Tibial nerve (tissue), 4 donors: ENCODE data around the gene RNPEPL1. TPM values are rescaled to one million over a fixed set of nuclear protein-coding genes. Genes with fewer than 3 reads are reported as not detected.

Source experiments
- DNase-seq, 2 donors: peaks; one replicate each; pipeline ENCODE4 v3.0.0-alpha.2; 2019; ENCODE audit warnings: low spot score in 2 of 2
- H3K27ac ChIP-seq, 4 donors: fragments of 200-600 bp; sonication (generic) in 3 of 4; one replicate each; pipeline ENCODE4 v1.5.1; 2017 to 2019; ENCODE audit warnings: mild to moderate bottlenecking in 1 of 4
- H3K27me3 ChIP-seq, 2 donors: fragments of 200-600 bp; sonication (generic) in 1 of 2; one replicate each; pipeline versions ENCODE4 v1.5.1 to v1.6.0; 2017 to 2019
- H3K36me3 ChIP-seq, 3 donors: fragments of 200-600 bp; sonication (generic); one replicate each; pipeline ENCODE4 v1.5.1; 2018 to 2019
- H3K4me1 ChIP-seq, 4 donors: fragments of 200-600 bp; sonication (generic) in 3 of 4; one replicate each; pipeline ENCODE4 v1.5.1; 2017 to 2019
- H3K4me3 ChIP-seq, 4 donors: fragments of 200-600 bp; sonication (generic) in 3 of 4; one replicate each; pipeline ENCODE4 v1.5.1; 2017 to 2019; ENCODE audit warnings: mild to moderate bottlenecking in 1 of 4, moderate library complexity in 1 of 4
- H3K9me3 ChIP-seq, 4 donors: fragments of 200-600 bp; sonication (generic) in 3 of 4; one replicate each; pipeline ENCODE4 v1.5.1; 2017 to 2019
- CTCF ChIP-seq, 5 experiments: fragments of 200-600 bp in 3 of 5; fragments of 450-650 bp in 2 of 5; sonication (generic) in 3 of 5; IDR thresholded peaks; one replicate each; pipeline ENCODE4 v1.5.1; 2016 to 2019; ENCODE audit warnings: antibody characterized with exemption in 5 of 5, mild to moderate bottlenecking in 3 of 5, moderate library complexity in 2 of 5
- EP300 ChIP-seq, 2 donors: sonication (generic); formaldehyde crosslinking; IDR thresholded peaks; one replicate each; pipeline ENCODE4 v1.6.1; 2017; ENCODE audit warnings: antibody characterized with exemption in 2 of 2, mild to moderate bottlenecking in 1 of 2
- POLR2A ChIP-seq, 2 donors: fragments of 450-650 bp; IDR thresholded peaks; one replicate each; pipeline ENCODE4 v1.6.1; 2017; ENCODE audit warnings: antibody characterized with exemption in 2 of 2, mild to moderate bottlenecking in 2 of 2, moderate library complexity in 2 of 2
- WGBS, 2 donors: methylation state at CpG; one replicate each; pipeline ENCODE4 v1.1.5; 2018; 5-methylcytosine and 5-hydroxymethylcytosine counted together
- total RNA-seq, 4 donors: library from RNA; depleted of rRNA; stranded (reverse); fragments of >200 nt; gene quantifications; one replicate each; pipeline ENCODE4 v1.1.0, GENCODE V29; 2016

RNPEPL1 gene
- total RNA-seq, 4 donors from 2014 or later, result 55.3 to 90.6 (median 64.0) TPM

DNA sequence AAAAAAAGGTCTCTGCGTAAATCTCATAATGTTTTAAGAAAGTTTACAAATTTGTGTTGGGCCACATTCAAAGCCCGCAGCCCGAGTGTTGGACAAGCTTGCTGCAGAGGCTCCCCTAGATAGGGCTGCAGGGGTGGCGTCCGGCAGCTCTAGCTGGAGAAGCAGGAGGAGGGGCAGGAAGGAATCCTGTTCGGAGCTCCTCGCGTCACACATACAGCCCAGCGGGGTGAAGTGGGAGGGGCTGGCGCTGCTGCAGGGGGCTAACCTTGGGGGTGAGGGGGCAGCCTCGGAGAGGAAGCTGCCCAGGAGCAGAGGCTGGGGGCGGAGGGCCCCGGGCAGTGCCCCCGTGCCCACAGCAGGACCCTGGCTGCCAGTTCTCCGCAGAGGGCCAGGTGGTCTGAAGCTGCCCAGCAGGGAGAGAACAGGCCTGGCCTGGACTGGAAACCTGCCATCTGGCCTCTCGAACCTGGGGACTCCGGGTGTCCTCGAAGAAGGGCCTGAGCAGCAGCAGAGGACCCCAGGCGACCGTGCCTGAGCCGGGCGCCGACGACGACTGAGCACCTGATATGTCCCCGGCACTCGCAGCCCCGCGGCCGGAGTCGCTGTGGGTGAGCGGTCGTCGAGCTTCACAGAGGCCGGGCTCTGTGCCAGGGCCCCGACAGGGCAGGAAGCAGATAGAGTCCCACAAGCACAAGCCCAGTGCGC, 54.4 kb downstream of the RNPEPL1 start:
- TF ChIP-seq CTCF (IDR thresholded peaks at IDR 0.05), result no peak
- no peak for TF ChIP-seq EP300 (IDR thresholded peaks at IDR 0.05)
- no peak for TF ChIP-seq POLR2A (IDR thresholded peaks at IDR 0.05)
- no peak overlapping the region for H3K27ac ChIP-seq
- H3K4me1 ChIP-seq, result peaks cover 0 to 13% (median 5%) of the 10 kb centered on the region in 4 donors
- H3K36me3 ChIP-seq, result peaks cover 0 to 8% (median 0%) of the 10 kb centered on the region in 3 donors
- H3K27me3 ChIP-seq, result no peaks in the 10 kb centered on the region
- WGBS, 2 donors, result 55 to 72% methylated on average over 23 to 35 of the region's 37 CpGs
- no peak for DNase-seq
- no peak overlapping the region for H3K4me3 ChIP-seq
- H3K9me3 ChIP-seq, result no peaks in the 10 kb centered on the region

- WGBS, 2 donors, result 77 to 78% methylated on average over 9 of the region's 10 CpGs
- H3K27me3 ChIP-seq, result no peaks in the 10 kb centered on the region
- no peak overlapping the region for H3K27ac ChIP-seq
- no peaks in the 10 kb centered on the region for H3K9me3 ChIP-seq
- H3K36me3 ChIP-seq, result peaks cover 0 to 6% (median 0%) of the 10 kb centered on the region in 3 donors
- peak in 1 of 2 donors; percentile 4 for DNase-seq
- no peak for TF ChIP-seq POLR2A (IDR thresholded peaks at IDR 0.05)
- no peak for TF ChIP-seq EP300 (IDR thresholded peaks at IDR 0.05)
- TF ChIP-seq CTCF (IDR thresholded peaks at IDR 0.05), result no peak
- H3K4me1 ChIP-seq, result peaks cover 0 to 13% (median 5%) of the 10 kb centered on the region in 4 donors
- H3K4me3 ChIP-seq, result no peak overlapping the region
These were observed 55.3 kb downstream of the RNPEPL1 start for GRCh38 chr2:240623531-240624010.

GRCh38 chr2:240624011-240624949, 56.0 kb downstream of the RNPEPL1 start:
- Histone ChIP-seq H3K4me3 (no peak overlapping the region), H3K36me3 (peaks cover 0 to 6% (median 0%) of the 10 kb centered on the region in 3 donors), H3K4me1 (peaks cover 0 to 13% (median 5%) of the 10 kb centered on the region in 4 donors), H3K27me3 (no peaks in the 10 kb centered on the region), H3K27ac (no peak overlapping the region), H3K9me3 (no peaks in the 10 kb centered on the region)
- DNase-seq, result peak in 1 of 2 donors; percentile 10
- WGBS, 2 donors, result 66 to 73% methylated on average over 21 to 24 of the region's 24 CpGs
- no peak for TF ChIP-seq POLR2A (IDR thresholded peaks at IDR 0.05)
- TF ChIP-seq EP300 (IDR thresholded peaks at IDR 0.05), result no peak
- no peak for TF ChIP-seq CTCF (IDR thresholded peaks at IDR 0.05)

DNA sequence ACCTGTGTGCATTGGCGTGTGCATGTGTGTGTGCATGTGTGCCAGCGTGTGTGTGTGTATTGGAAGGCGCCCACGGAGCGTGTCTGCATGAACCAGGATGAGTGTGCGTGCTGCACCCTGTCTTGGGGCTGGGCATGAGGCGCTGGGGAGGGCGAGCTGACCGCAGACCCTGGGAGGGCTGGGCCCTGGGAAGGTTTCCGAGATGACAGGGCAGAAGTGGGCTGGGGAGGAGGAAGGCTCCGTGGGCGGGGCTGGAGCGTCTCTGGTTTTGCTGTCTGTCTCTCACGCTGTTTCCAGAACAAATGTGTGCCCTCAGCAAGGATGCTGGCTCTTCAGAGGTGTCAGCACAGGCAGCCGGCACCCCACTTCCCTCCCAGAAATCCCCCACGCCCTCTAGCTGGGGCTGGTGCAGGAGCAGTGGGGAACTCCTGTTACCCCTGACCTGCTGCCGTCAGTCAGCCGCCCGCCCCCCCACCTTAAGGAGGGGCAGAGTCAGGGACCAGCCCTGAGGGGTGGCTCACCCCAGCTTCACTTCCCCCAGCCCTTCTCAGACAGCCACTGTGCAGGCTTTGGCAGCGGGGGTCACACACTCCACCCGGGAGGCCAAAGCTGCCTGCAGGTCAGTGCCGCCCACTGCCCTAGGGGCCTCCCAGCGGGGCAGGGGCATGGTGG, 56.8 kb downstream of the RNPEPL1 start, which contains the start of gene GPR35:
GPR35 (plus strand) TSS at position 531 of the 672 bp plus-strand sequence. CDS start 4,473 bp downstream, outside the sequence.
- Histone ChIP-seq H3K36me3 (peaks cover 0 to 5% (median 0%) of the 10 kb centered on the region in 3 donors), H3K27me3 (no peaks in the 10 kb centered on the region), H3K4me3 (no peak within 1 kb of the TSS), H3K27ac (no peak within 1 kb of the TSS), H3K4me1 (peaks cover 0 to 13% (median 5%) of the 10 kb centered on the region in 4 donors), H3K9me3 (no peaks in the 10 kb centered on the region)
- 38% methylated on average over 15 to 17 of the region's 23 CpGs for WGBS, 2 donors
- DNase-seq, result peak in 1 of 2 donors; percentile 10
- TF ChIP-seq POLR2A (IDR thresholded peaks at IDR 0.05) (no peak), EP300 (IDR thresholded peaks at IDR 0.05) (no peak), CTCF (IDR thresholded peaks at IDR 0.05) (no peak)
